ENCODE results near the gene PDGFD. TPM values are rescaled to one million over a fixed set of nuclear protein-coding genes. Genes with fewer than 3 reads are reported as not detected.

Gene PDGFD
- total RNA-seq, 4 donors from 2014 or later = 4.4 to 26.4 (median 13.1) TPM

DNA sequence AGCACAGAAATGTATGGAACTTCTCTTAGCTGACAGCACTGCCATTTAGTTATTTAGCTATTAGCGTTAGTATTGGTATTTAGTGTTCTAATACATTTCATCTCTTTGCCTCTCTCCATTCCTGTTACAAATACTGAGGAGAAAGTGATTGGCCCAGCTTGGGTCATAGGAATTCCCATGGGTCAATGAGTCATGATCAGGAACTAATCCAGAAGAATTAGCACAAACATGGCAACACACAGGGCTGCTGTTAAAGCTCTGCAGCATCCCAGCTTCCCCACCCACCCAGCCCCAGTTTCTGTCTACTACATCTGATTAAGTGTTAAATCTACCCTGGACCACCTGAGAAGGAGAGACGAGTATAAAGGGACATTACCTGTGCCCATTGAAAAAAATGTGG is 36.1 kb downstream of the PDGFD start:
- 76 to 85% methylated on average over 2 of the region's 2 CpGs for WGBS, 2 donors (ENCODE audit: low coverage in 1 of 2)
- Histone ChIP-seq H3K36me3 (no peaks in the 10 kb centered on the region), H3K27me3 (no peaks in the 10 kb centered on the region), H3K27ac (no peak overlapping the region), H3K9me3 (no peaks in the 10 kb centered on the region), H3K4me3 (no peak overlapping the region), H3K4me1 (no peaks in the 10 kb centered on the region)
- no peak for ATAC-seq
- TF ChIP-seq POLR2A (IDR thresholded peaks at IDR 0.05) (no peak), EP300 (IDR thresholded peaks at IDR 0.05) (no peak), CTCF (IDR thresholded peaks at IDR 0.05) (no peak), POLR2AphosphoS5 (IDR thresholded peaks at IDR 0.05) (no peak)

DNA sequence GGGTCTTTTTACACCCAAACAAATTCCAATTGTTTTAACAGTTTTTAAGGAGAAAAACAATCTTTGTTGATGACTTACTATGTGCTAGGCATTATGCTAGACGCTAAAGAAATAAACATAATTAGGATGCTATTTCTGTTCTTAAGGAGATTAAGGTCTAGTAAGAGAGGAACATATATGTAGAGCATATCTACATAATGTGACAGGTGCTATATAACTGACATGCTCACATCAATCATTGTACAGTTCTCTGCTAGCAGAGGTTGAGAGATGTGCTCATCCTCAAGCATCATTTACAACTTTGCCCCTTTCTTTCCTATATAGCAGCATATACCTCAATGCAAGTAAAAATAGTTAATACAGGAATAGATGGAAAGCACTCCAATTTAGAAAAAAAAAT is 37.5 kb downstream of the PDGFD start:
- Histone ChIP-seq H3K9me3 (no peaks in the 10 kb centered on the region), H3K4me1 (no peaks in the 10 kb centered on the region), H3K36me3 (no peaks in the 10 kb centered on the region), H3K27me3 (no peaks in the 10 kb centered on the region), H3K4me3 (no peak overlapping the region), H3K27ac (no peak overlapping the region)
- no peak for ATAC-seq
- no peak for TF ChIP-seq POLR2AphosphoS5 (IDR thresholded peaks at IDR 0.05)
- no peak for TF ChIP-seq EP300 (IDR thresholded peaks at IDR 0.05)
- no peak for TF ChIP-seq CTCF (IDR thresholded peaks at IDR 0.05)
- WGBS, 2 donors (ENCODE audit: low coverage in 1 of 2) = 91 to 100% methylated on average over 1 of the region's 1 CpG

- WGBS, 2 donors (ENCODE audit: low coverage in 1 of 2) = 41 to 57% methylated on average over 1 of the region's 1 CpG
- Histone ChIP-seq H3K36me3 (no peaks in the 10 kb centered on the region), H3K27me3 (no peaks in the 10 kb centered on the region), H3K4me1 (no peaks in the 10 kb centered on the region), H3K9me3 (no peaks in the 10 kb centered on the region), H3K4me3 (no peak overlapping the region), H3K27ac (no peak overlapping the region)
- ATAC-seq = no peak
- TF ChIP-seq CTCF (IDR thresholded peaks at IDR 0.05) = no peak
- no peak for TF ChIP-seq POLR2AphosphoS5 (IDR thresholded peaks at IDR 0.05)
- TF ChIP-seq EP300 (IDR thresholded peaks at IDR 0.05) = no peak
- TF ChIP-seq POLR2A (IDR thresholded peaks at IDR 0.05) = no peak
Measured at GRCh38 chr11:104124979-104125378, 39.0 kb downstream of the PDGFD start.

GRCh38 chr11:104122836-104123235 is 41.1 kb downstream of the PDGFD start:
- no peak for ATAC-seq
- TF ChIP-seq POLR2A (IDR thresholded peaks at IDR 0.05) = no peak
- TF ChIP-seq EP300 (IDR thresholded peaks at IDR 0.05) = no peak
- TF ChIP-seq CTCF (IDR thresholded peaks at IDR 0.05) = no peak
- no peak for TF ChIP-seq POLR2AphosphoS5 (IDR thresholded peaks at IDR 0.05)
- H3K27ac ChIP-seq = no peak overlapping the region

GRCh38 chr11:104122011-104122635 is 41.8 kb downstream of the PDGFD start:
- Histone ChIP-seq H3K4me1 (no peaks in the 10 kb centered on the region), H3K27me3 (no peaks in the 10 kb centered on the region), H3K9me3 (peaks cover 0 to 9% (median 0%) of the 10 kb centered on the region in 3 donors), H3K27ac (no peak overlapping the region), H3K4me3 (no peak overlapping the region), H3K36me3 (no peaks in the 10 kb centered on the region)
- TF ChIP-seq CTCF (IDR thresholded peaks at IDR 0.05) = no peak
- TF ChIP-seq POLR2AphosphoS5 (IDR thresholded peaks at IDR 0.05) = no peak
- no peak for TF ChIP-seq EP300 (IDR thresholded peaks at IDR 0.05)
- TF ChIP-seq POLR2A (IDR thresholded peaks at IDR 0.05) = no peak
- no peak for ATAC-seq

More at GRCh38 chr11:104122836-104123235, 41.1 kb downstream of the PDGFD start:
- Histone ChIP-seq H3K36me3 (no peaks in the 10 kb centered on the region), H3K4me3 (no peak overlapping the region), H3K27me3 (no peaks in the 10 kb centered on the region), H3K4me1 (no peaks in the 10 kb centered on the region), H3K9me3 (peaks cover 0 to 2% (median 0%) of the 10 kb centered on the region in 3 donors)
- WGBS, 2 donors (ENCODE audit: low coverage in 1 of 2) = 45 to 49% methylated on average over 2 of the region's 2 CpGs
